H9 (cell line): ENCODE measurements around the gene KCNIP4. TPM values are rescaled to one million over a fixed set of nuclear protein-coding genes. Genes with fewer than 3 reads are reported as not detected.

Source experiments
- DNase-seq: peaks from one replicate; pipeline ENCODE4 v3.0.0-alpha.2; 2017
- H2AFZ ChIP-seq: one replicate; pipeline ENCODE4 v1.6.1; 2013; ENCODE audit warnings: mild to moderate bottlenecking, low read length, control low read depth, moderate library complexity
- H2AK5ac ChIP-seq: 2 replicates; pipeline ENCODE4 v1.6.1; 2013; ENCODE audit warnings: low read length, control low read depth, mixed read lengths; ENCODE audit not compliant: insufficient read length
- H2BK120ac ChIP-seq: one replicate; pipeline ENCODE4 v1.6.1; 2013; ENCODE audit warnings: low read depth, mild to moderate bottlenecking, low read length, control low read depth, inconsistent platforms; ENCODE audit not compliant: poor library complexity, severe bottlenecking
- H2BK12ac ChIP-seq: 2 replicates; pipeline ENCODE4 v1.6.1; 2013; ENCODE audit warnings: low read length, control low read depth, mixed read lengths, low read depth; ENCODE audit not compliant: insufficient read length
- H2BK15ac ChIP-seq: 2 replicates; pipeline ENCODE4 v1.6.1; 2013; ENCODE audit warnings: low read depth, low read length, control low read depth
- H2BK20ac ChIP-seq: one replicate; pipeline ENCODE4 v1.6.1; 2013; ENCODE audit warnings: low read depth, mild to moderate bottlenecking, low read length, control low read depth, inconsistent platforms; ENCODE audit not compliant: poor library complexity, severe bottlenecking
- H2BK5ac ChIP-seq: 2 replicates; pipeline ENCODE4 v1.6.1; 2013; ENCODE audit warnings: low read length, control low read depth, mixed read lengths; ENCODE audit not compliant: insufficient read length
- H3K14ac ChIP-seq: 2 replicates; pipeline ENCODE4 v1.6.1; 2013; ENCODE audit warnings: low read length, control low read depth; ENCODE audit not compliant: insufficient read depth
- H3K18ac ChIP-seq: 2 replicates; pipeline ENCODE4 v1.6.1; 2013; ENCODE audit warnings: low read depth, mild to moderate bottlenecking, mixed read lengths, low read length, control low read depth; ENCODE audit not compliant: insufficient read length
- H3K23ac ChIP-seq: 2 replicates; pipeline ENCODE4 v1.6.1; 2013; ENCODE audit warnings: low read length, control low read depth, mixed read lengths, low read depth; ENCODE audit not compliant: insufficient read length
- H3K23me2 ChIP-seq: 2 replicates; pipeline ENCODE4 v1.6.1; 2013; ENCODE audit warnings: low read depth, mild to moderate bottlenecking, mixed read lengths, low read length, control low read depth; ENCODE audit not compliant: insufficient read length, poor library complexity, severe bottlenecking
- H3K27ac ChIP-seq: 2 replicates; pipeline ENCODE4 v1.5.1; 2013; ENCODE audit warnings: low read length, control low read depth, mixed read lengths, low read depth; ENCODE audit not compliant: insufficient read length
- H3K27me3 ChIP-seq: 2 replicates; pipeline ENCODE4 v1.6.1; 2013; ENCODE audit warnings: low read length, control low read depth, inconsistent platforms; ENCODE audit not compliant: insufficient read depth
- H3K4ac ChIP-seq: 2 replicates; pipeline ENCODE4 v1.6.1; 2013; ENCODE audit warnings: low read depth, mild to moderate bottlenecking, control low read depth, inconsistent platforms, low read length, moderate library complexity
- H3K4me1 ChIP-seq: 2 replicates; pipeline ENCODE4 v1.6.1; 2013; ENCODE audit warnings: low read length, control low read depth, inconsistent platforms; ENCODE audit not compliant: insufficient read depth
- H3K4me2 ChIP-seq: 2 replicates; pipeline ENCODE4 v1.6.1; 2013; ENCODE audit warnings: low read length, control low read depth, mixed read lengths; ENCODE audit not compliant: insufficient read length, insufficient read depth
- H3K56ac ChIP-seq: 2 replicates; pipeline ENCODE4 v1.6.1; 2013; ENCODE audit warnings: low read depth, mild to moderate bottlenecking, mixed read lengths, low read length, control low read depth; ENCODE audit not compliant: insufficient read length
- H3K79me1 ChIP-seq: 2 replicates; pipeline ENCODE4 v1.6.1; 2013; ENCODE audit warnings: low read depth, mild to moderate bottlenecking, moderate library complexity, low read length, control low read depth, inconsistent platforms; ENCODE audit not compliant: insufficient read depth, poor library complexity, severe bottlenecking
- H3K79me2 ChIP-seq: 2 replicates; pipeline ENCODE4 v1.6.1; 2013; ENCODE audit warnings: low read length, control low read depth, inconsistent platforms; ENCODE audit not compliant: insufficient read depth
- H3K9ac ChIP-seq: 2 replicates; pipeline ENCODE4 v1.6.1; 2013; ENCODE audit warnings: low read length, control low read depth, mixed read lengths; ENCODE audit not compliant: insufficient read length; ENCODE audit errors: extremely low read depth
- H3K9me3 ChIP-seq: one replicate; pipeline ENCODE4 v1.6.1; 2013; ENCODE audit warnings: low read depth, low read length, inconsistent platforms; ENCODE audit not compliant: control insufficient read depth
- H3T11ph ChIP-seq: one replicate; pipeline ENCODE4 v1.6.1; 2013; ENCODE audit warnings: mild to moderate bottlenecking, low read length, control low read depth, inconsistent platforms
- H4K20me1 ChIP-seq: one replicate; pipeline ENCODE4 v1.6.1; 2013; ENCODE audit not compliant: control insufficient read depth, insufficient read length, insufficient read depth
- H4K5ac ChIP-seq: 2 replicates; pipeline ENCODE4 v1.6.1; 2013; ENCODE audit warnings: low read depth, mild to moderate bottlenecking, mixed read lengths, low read length, control low read depth; ENCODE audit not compliant: insufficient read length
- H4K8ac ChIP-seq: replicated peaks from 2 replicates; pipeline ENCODE4 v1.6.1; 2013; ENCODE audit warnings: low read length, control low read depth, mixed read lengths, low read depth; ENCODE audit not compliant: insufficient read length
- H4K91ac ChIP-seq: 2 replicates; pipeline ENCODE4 v1.6.1; 2013; ENCODE audit warnings: low read depth, mild to moderate bottlenecking, moderate library complexity, mixed read lengths, low read length, control low read depth; ENCODE audit not compliant: insufficient read length
- H3K27ac Mint-ChIP-seq, 3 experiments: 2 replicates in 2 of 3; 3 replicates in 1 of 3; pipeline ENCODE4 v1.8.0; 2020 to 2021; ENCODE audit warnings: mixed read lengths in 3 of 3, mild to moderate bottlenecking in 1 of 3, moderate library complexity in 1 of 3
- H3K27me3 Mint-ChIP-seq: 2 replicates; pipeline ENCODE4 v1.8.0; 2021; ENCODE audit warnings: low read depth, mild to moderate bottlenecking, moderate library complexity, mixed read lengths
- H3K36me3 Mint-ChIP-seq, 3 experiments: 2 replicates in 2 of 3; 3 replicates in 1 of 3; pipeline ENCODE4 v1.8.0; 2020 to 2021; ENCODE audit warnings: low read depth in 3 of 3, mixed read lengths in 3 of 3; ENCODE audit not compliant: insufficient read depth in 1 of 3
- H3K4me1 Mint-ChIP-seq, 2 experiments: 2 replicates each; pipeline ENCODE4 v1.8.0; 2020; ENCODE audit warnings: mixed read lengths in 2 of 2
- H3K4me3 Mint-ChIP-seq, 2 experiments: 2 replicates in 1 of 2; 3 replicates in 1 of 2; pipeline ENCODE4 v1.8.0; 2020 to 2021; ENCODE audit warnings: mild to moderate bottlenecking in 2 of 2, mixed read lengths in 2 of 2, moderate library complexity in 1 of 2
- H3K9me3 Mint-ChIP-seq, 2 experiments: 2 replicates in 1 of 2; 3 replicates in 1 of 2; pipeline ENCODE4 v1.8.0; 2020; ENCODE audit warnings: mild to moderate bottlenecking in 2 of 2, mixed read lengths in 2 of 2, moderate library complexity in 1 of 2
- WGBS: extraction: QIAGEN DNeasy Blood & Tissue Kit; methylation state at CpG from one replicate; pipeline ENCODE4 v1.1.7; 2013; ENCODE audit warnings: missing lambda C conversion rate, low lambda C conversion rate, mixed read lengths; ENCODE audit not compliant: insufficient read length; ENCODE audit errors: extremely low coverage; 5-methylcytosine and 5-hydroxymethylcytosine counted together
- total RNA-seq: library from RNA; stranded (reverse); gene quantifications from 2 replicates; pipeline ENCODE4 v1.2.1, GENCODE V29; 2021
- TF ChIP-seq, protein P1 (sequence below): fragments of 200-600 bp; sonication (generic); conservative IDR thresholded peaks from 3 replicates; pipeline ENCODE4 v1.8.0; 2021; ENCODE audit warnings: antibody characterized with exemption, mild to moderate bottlenecking

The KCNIP4 gene
- total RNA-seq, 1 experiment from 2014 or later, result not detected

DNA sequence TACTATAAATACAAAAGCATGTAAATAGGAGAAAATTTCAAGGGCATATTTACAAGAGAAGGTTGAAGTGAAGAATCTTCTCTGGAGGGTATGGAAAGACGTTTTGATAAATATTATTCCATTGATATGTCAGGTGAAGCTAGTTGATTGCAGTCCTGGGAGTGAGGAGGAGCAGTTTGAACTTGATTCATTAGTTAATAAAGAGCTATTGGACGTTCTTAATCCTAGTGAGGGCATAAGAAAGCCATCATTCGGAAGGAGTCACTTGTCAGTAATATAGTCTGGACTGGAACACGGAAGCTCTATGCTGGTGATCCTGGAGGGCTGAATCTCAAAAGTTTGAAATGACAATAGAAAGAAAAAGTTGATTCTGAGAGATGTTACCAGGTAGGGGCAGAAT, 793.2 kb downstream of the KCNIP4 start:
- no peak overlapping the region for H3K14ac ChIP-seq
- 0 out of 4 replicates have a peak, but pooled peaks cover 0 to 3% of the 10 kb centered on the region in 2 experiments for H3K4me1 Mint-ChIP-seq
- no peak overlapping the region for H3K27ac Mint-ChIP-seq

More for the DNA sequence above, 793.2 kb downstream of the KCNIP4 start:
- no peak overlapping the region for H2BK5ac ChIP-seq
- H3K27me3 Mint-ChIP-seq, result no peaks in the 10 kb centered on the region
- H3K79me2 ChIP-seq, result no peaks in the 10 kb centered on the region
- no peak overlapping the region for H2BK20ac ChIP-seq
- no peaks in the 10 kb centered on the region for H3K4me1 ChIP-seq
- H2BK12ac ChIP-seq, result no peak overlapping the region
- H3T11ph ChIP-seq, result no peak overlapping the region
- H4K5ac ChIP-seq, result no peak overlapping the region
- peaks cover 0 to 5% (median 0%) of the 10 kb centered on the region in 3 experiments; a peak in 1 of 7 replicates for H3K36me3 Mint-ChIP-seq
- no peak overlapping the region for H3K23ac ChIP-seq
- H4K20me1 ChIP-seq, result no peaks in the 10 kb centered on the region
- no CpG with 5 or more reads among the region's 4 CpGs for WGBS
- H3K23me2 ChIP-seq, result no peaks in the 10 kb centered on the region
- no peak overlapping the region for H3K4ac ChIP-seq
- H4K91ac ChIP-seq, result no peak overlapping the region
- no peaks in the 10 kb centered on the region for H3K9me3 ChIP-seq
- H3K9ac ChIP-seq, result no peak overlapping the region
- TF ChIP-seq, protein P1, sequence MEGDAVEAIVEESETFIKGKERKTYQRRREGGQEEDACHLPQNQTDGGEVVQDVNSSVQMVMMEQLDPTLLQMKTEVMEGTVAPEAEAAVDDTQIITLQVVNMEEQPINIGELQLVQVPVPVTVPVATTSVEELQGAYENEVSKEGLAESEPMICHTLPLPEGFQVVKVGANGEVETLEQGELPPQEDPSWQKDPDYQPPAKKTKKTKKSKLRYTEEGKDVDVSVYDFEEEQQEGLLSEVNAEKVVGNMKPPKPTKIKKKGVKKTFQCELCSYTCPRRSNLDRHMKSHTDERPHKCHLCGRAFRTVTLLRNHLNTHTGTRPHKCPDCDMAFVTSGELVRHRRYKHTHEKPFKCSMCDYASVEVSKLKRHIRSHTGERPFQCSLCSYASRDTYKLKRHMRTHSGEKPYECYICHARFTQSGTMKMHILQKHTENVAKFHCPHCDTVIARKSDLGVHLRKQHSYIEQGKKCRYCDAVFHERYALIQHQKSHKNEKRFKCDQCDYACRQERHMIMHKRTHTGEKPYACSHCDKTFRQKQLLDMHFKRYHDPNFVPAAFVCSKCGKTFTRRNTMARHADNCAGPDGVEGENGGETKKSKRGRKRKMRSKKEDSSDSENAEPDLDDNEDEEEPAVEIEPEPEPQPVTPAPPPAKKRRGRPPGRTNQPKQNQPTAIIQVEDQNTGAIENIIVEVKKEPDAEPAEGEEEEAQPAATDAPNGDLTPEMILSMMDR, result no peak
- H3K27ac ChIP-seq, result no peak overlapping the region
- H3K56ac ChIP-seq, result no peak overlapping the region
- H3K79me1 ChIP-seq, result no peaks in the 10 kb centered on the region
- no peak for DNase-seq
- H2BK15ac ChIP-seq, result no peak overlapping the region
- no peak overlapping the region for H2BK120ac ChIP-seq
- no peak overlapping the region for H3K4me3 Mint-ChIP-seq
- no peak overlapping the region for H3K4me2 ChIP-seq
- no peak overlapping the region for H2AK5ac ChIP-seq
- H3K27me3 ChIP-seq, result no peaks in the 10 kb centered on the region
- H2AFZ ChIP-seq, result no peak overlapping the region
- H3K18ac ChIP-seq, result no peak overlapping the region
- H4K8ac ChIP-seq, result no peak overlapping the region
- H3K9me3 Mint-ChIP-seq, result peaks cover 0 to 4% of the 10 kb centered on the region in 2 experiments; a peak in 1 of 5 replicates
